ENCODE results near the gene EXD3. TPM values are rescaled to one million over a fixed set of nuclear protein-coding genes. Genes with fewer than 3 reads are reported as not detected.
"Not testable (repeated sequence)": the region's sequence is repeated elsewhere in the genome, so short reads cannot be mapped to it uniquely, and the experiment has no call there.

The EXD3 gene
- total RNA-seq, 1 experiment from 2014 or later = 1.9 TPM

DNA sequence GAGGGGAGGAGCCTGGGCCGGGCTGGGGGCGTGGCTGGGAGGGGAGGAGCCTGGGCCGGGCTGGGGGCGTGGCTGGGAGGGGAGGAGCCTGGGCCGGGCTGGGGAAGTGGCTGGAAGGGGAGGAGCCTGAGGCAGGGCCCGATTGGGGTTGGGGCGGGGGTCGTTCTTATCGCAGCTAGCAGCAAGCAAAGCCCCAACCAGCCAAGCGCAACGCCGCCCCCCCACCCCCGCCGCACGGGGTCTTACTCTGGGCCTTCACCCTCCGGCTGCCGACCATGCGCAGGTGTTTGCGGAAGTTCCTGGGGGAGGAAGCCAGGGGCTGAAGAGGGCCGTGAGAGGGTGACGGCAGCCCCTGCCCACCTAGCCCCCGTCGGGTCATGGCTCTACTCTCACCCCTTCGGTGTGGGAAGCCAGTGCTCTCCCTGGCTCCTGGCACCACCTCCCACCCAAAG, 31.2 kb upstream of the EXD3 start:
- H3K36me3 ChIP-seq = peaks cover 54% of the 10 kb centered on the region

DNA sequence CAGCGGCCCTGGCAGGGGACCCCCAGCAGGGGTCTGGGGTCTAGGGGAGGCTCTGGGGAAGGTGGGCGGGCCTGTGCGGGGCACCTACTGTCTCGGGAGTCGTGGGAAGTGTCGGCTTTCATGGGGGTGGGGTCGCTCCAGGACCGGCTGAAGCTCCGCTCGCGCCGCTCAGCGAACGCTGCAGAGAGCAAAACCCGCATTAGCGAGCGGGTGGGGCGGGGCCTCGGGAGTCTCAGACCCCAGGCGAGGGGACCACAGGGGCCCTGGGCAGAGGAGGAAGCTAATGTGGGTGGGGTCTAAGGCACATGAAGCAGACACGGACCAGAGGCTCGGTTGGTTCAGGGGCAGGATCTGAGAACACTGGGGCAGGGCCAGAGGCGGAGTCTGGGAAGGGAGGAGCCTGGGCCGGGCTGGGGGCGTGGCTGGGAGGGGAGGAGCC, 30.7 kb upstream of the EXD3 start:
- Histone ChIP-seq H3K4me1 (peaks cover 4% of the 10 kb centered on the region; the same call in 1 of the 2 replicates), H3K27ac (no peak overlapping the region), H3K4me3 (no peak overlapping the region), H3K9me3 (replicated peaks) (no peaks in the 10 kb centered on the region), H3K36me3 (peaks cover 55% of the 10 kb centered on the region), H3K27me3 (no peaks in the 10 kb centered on the region)
- DNase-seq = peak; percentile 53 to 56

More for the DNA sequence above, 31.2 kb upstream of the EXD3 start:
- Histone ChIP-seq H3K9me3 (replicated peaks) (no peaks in the 10 kb centered on the region), H3K27ac (no peak overlapping the region), H3K4me3 (no peak overlapping the region), H3K4me1 (peaks cover 4% of the 10 kb centered on the region; the same call in 1 of the 2 replicates), H3K27me3 (no peaks in the 10 kb centered on the region)
- peak in 1 of 2 experiments; percentile 33 for DNase-seq

DNA sequence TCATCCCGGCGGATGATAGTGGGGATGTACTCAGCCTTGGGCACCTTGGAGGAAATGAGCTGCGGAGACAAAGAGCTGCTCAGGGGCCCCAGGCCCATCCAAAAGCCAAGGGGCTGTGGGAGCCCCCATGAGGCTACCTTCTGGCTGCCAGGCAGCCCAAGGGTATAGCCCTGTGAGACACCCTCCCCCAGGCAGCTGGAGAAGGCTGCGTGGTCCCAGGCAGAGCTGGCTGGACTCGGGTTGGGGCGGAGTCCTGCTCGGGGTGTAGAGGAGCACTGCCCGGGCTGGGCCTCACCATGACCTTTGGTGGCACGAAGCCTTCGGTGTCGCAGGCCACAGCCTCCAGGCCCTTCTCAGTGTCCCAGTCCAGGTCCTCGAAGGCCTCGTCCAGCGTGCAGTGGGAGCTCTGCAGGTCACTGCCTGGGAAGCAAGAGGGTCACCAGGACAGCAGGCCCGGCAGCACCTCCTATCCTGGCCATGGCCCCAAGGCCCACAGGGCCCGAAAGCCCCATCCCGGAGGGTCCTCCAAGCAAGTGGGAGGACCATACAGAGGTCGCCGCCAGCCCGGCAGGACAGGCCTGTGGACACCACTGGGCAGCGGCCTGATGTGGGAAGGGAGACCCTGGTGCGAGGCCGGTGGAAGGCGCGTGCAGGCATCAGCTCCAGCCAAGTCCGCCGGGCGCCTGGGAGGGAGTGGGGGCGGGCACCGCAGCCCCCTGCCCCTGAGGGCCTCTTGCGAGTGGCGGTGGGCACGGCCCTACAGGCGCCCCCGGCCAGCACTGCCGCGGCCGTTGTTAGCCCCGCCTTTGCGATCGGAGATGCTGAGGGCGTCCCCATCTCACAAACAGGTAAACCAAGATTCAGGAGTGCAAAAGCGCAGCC, 30.0 kb upstream of the EXD3 start:
- H3K27me3 ChIP-seq = no peaks in the 10 kb centered on the region
- peaks cover 55% of the 10 kb centered on the region for H3K36me3 ChIP-seq
- H3K9me3 ChIP-seq (replicated peaks) = no peaks in the 10 kb centered on the region
- no peak overlapping the region for H3K27ac ChIP-seq
- H3K4me3 ChIP-seq = no peak overlapping the region
- peaks cover under 1% of the 10 kb centered on the region; the same call in 1 of the 2 replicates for H3K4me1 ChIP-seq
- DNase-seq = no peak

DNA sequence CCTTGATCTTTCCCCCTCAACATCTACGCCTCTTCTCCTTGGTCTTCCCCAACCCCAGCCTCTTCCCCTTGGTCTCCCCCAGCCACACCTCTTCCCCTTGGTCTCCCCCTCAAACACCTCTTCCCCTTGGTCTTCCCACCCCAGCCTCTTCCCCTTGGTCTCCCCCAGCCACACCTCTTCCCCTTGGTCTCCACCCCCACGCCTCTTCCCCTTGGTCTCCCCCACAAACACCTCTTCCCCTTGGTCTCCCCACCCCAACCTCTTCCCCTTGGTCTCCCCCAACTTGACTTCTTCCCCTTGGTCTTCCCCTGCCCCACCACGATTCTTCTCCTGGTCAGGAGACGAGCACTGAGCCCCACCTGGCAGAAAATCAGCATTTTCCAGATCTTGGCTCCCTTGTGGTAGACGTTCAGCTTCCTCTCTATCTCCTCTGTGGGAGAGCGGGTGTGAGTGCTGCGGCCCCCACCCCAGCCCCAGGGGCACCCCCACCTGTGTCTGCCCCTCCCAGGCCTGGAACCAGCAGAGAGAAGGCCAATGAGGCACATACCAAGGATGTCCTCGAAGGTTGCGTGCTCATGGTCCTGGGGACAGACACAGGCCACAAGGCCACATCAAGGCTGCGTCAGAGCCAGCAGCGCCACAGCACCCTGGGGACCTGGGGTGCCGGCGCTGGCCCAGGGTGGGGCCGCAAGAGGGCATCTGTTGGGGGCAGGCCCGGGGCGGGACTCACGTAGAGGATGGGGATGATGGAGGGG, 29.2 kb upstream of the EXD3 start:
- no peak overlapping the region for H3K27ac ChIP-seq
- no peak for DNase-seq
- H3K27me3 ChIP-seq = no peaks in the 10 kb centered on the region
- H3K9me3 ChIP-seq (replicated peaks) = no peaks in the 10 kb centered on the region
- H3K4me3 ChIP-seq = no peak overlapping the region
- no peaks in the 10 kb centered on the region for H3K4me1 ChIP-seq
- H3K36me3 ChIP-seq = peaks cover 53% of the 10 kb centered on the region

DNA sequence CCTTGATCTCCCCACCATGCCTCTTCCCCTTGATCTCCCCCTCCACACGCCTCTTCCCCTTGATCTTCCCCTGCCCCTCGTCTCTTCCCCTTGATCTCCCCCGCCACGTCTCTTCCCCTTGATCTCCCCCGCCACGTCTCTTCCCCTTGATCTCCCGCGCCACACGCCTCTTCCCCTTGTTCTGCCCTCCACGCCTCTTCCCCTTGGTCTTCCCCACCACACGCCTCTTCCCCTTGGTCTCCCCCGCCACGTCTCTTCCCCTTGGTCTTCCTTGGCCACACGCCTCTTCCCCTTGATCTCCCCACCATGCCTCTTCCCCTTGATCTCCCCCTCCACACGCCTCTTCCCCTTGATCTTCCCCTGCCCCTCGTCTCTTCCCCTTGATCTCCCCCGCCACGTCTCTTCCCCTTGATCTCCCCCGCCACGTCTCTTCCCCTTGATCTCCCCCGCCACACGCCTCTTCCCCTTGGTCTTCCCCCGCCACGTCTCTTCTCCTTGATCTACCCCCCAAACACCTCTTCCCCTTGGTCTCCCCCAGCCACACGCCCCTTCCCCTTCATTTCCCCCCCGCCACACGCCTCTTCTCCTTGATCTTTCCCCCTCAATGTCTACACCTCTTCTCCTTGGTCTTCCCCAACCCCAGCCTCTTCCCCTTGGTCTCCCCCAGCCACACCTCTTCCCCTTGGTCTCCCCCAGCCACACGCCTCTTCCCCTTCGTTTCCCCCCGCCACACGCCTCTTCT, 28.5 kb upstream of the EXD3 start:
- H3K27ac ChIP-seq; H3K9me3 ChIP-seq (replicated peaks); H3K27me3 ChIP-seq; H3K4me3 ChIP-seq; DNase-seq; H3K4me1 ChIP-seq: not testable (repeated sequence)
- peaks cover 48% of the 10 kb centered on the region for H3K36me3 ChIP-seq

DNA sequence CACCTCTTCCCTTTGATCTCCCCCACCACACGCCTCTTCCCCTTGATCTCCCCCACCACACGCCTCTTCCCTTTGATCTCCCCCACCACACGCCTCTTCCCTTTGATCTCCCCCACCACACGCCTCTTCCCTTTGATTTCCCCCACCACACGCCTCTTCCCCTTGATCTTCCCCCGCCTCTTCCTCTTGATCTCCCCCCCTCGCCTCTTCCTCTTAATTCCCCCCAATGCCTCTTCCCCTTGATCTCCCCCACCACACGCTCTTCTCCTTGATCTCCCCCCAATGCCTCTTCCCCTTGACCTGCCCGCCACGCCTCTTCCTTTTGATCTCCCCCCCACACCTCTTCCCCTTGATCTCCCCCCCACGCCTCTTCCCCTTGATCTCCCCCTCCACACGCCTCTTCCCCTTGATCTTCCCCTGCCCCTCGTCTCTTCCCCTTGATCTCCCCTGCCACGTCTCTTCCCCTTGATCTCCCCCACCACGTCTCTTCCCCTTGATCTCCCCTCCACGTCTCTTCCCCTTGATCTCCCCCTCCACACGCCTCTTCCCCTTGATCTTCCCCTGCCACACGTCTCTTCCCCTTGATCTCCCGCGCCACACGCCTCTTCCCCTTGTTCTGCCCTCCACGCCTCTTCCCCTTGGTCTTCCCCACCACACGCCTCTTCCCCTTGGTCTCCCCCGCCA, 27.7 kb upstream of the EXD3 start:
- H3K9me3 ChIP-seq (replicated peaks); H3K27ac ChIP-seq; DNase-seq; H3K4me1 ChIP-seq; H3K4me3 ChIP-seq; H3K27me3 ChIP-seq: not testable (repeated sequence)
- H3K36me3 ChIP-seq = peaks cover 40% of the 10 kb centered on the region

DNA sequence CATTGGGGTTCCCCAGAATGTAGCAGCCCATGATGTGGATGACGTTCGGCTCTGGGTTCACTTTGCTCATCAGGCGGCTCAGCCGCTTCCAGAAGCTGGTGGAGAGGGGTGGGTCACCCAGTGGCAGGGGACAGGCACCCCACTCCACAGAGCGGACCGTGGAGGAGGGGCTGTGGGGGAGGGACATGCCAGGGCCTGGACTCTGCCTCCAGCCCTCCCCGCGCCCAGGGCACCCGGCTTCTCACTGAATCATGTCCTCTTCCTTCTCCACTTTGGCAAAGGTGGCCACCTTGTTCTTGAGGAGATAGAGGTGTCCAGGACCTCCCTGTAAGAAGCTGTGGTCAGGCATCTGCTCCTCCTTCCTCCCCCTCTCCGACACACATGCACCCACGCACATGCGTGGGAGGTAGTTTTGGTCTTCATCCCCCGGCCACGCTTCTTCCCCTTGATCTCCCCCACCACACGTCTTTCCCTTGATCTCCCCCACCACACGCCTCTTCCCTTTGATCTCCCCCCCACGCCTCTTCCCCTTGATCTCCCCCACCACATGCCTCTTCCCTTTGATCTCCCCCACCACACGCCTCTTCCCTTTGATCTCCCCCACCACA, 27.1 kb upstream of the EXD3 start:
- no peak overlapping the region for H3K27ac ChIP-seq
- DNase-seq = no peak
- peaks cover 5% of the 10 kb centered on the region for H3K4me1 ChIP-seq
- H3K27me3 ChIP-seq = no peaks in the 10 kb centered on the region
- peaks cover 34% of the 10 kb centered on the region for H3K36me3 ChIP-seq
- H3K4me3 ChIP-seq = no peak overlapping the region
- H3K9me3 ChIP-seq (replicated peaks) = no peaks in the 10 kb centered on the region

DNA sequence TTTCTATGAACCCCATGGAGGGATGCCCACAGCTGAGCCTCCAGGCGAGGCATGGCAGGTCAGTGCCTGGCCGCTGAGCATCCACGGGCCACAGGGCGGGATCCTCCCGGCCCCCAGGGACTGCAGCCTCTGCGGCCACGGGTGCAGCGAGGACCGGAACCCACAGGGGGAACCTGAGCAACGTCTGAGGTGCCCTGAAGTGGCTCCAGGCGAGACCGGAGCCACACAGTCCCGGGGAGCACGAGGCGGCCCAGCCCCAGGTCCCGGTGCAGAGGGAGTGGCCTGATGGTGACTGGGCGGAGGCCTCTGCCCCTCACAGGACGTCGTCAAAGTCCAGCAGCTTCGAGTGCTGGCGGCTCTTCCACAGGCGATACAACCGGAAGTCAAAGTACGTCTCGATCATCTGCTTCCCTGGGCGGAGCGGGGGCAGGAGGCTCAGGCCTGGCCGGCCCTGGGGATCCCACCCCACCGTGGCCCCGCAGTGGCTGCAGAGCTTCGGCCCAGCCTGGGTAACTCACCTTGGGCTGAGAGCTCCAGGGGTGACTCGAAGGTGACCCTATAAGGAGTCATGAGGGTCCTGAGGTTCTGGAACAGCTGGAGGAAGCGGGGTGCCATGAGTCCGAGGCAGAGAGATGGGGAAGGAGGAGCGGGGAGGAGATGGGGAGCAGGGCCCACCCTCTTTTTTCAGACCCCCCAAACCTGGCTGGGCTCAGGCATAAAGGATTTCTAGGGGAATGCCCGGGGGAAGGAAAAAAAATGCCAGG, 26.3 kb upstream of the EXD3 start:
- no peak for DNase-seq
- Histone ChIP-seq H3K36me3 (peaks cover 28% of the 10 kb centered on the region), H3K27me3 (no peaks in the 10 kb centered on the region), H3K9me3 (replicated peaks) (no peaks in the 10 kb centered on the region), H3K27ac (no peak overlapping the region), H3K4me1 (peaks cover 7% of the 10 kb centered on the region), H3K4me3 (no peak overlapping the region)

DNA sequence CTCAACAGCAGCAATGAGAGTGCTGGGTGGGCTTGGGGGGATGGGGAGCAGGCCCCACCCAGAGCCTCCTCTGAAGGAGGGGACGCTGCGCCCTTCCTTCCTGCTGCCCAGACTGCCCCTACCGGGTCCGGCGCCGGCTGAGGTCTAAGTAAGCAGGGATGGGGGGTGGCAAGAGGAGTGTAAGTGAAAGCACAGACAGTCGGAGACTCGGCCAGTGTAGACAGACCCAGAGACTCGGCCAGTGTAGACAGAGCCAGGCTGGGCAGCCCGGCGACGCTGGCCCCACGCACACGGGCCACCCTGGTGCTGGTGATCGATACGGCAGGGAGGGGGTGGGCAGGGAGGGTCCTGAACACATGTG, 25.6 kb upstream of the EXD3 start:
- Histone ChIP-seq H3K27ac (no peak overlapping the region), H3K4me1 (peaks cover 7% of the 10 kb centered on the region), H3K9me3 (replicated peaks) (no peaks in the 10 kb centered on the region), H3K36me3 (peaks cover 25% of the 10 kb centered on the region), H3K27me3 (no peaks in the 10 kb centered on the region), H3K4me3 (no peak overlapping the region)
- DNase-seq = no peak

DNA sequence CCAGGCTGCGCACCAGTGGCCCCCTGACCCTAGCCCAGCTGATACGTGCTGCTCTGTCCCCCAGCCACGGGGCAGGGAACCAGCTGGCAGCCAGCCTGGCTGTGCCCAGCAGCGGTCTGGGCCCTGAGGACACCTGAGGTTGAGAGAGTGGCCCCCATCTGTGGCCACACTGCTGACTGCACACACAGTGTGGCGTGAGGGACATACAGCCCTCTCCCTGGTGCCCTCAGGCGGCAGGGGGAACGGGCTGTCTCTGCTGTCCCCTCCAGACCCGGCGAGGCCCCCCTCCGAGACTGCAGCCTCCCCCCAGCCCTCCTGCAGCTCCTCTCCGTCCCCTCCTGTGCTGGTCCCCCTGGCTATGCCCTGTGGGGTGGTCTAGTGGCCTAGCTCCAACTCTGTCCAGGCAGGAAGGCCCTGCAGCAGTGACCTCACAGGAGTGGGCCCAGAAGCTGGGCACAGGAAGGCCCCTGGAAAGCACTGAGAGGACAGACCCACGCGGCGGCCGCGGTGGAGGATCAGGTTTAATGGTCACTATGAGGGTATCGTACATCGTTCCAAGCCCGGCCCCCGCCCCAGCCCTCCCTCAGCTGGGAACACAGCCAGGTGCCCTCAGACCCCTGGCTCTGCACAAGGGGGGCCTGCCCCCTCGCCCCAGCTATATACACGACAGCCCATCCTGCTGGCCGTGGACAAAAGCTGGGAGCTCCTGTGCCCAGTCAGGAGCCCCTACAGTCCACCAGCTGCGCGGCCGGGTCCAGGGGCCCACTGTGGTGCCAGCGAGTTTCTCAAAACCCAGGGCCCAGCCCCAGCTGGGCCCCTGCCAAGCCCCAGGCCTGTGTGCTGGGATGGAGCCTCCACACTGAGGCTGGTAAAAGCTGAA, 25.0 kb upstream of the EXD3 start:
- Histone ChIP-seq H3K9me3 (replicated peaks) (no peaks in the 10 kb centered on the region), H3K4me3 (no peak overlapping the region), H3K27me3 (no peaks in the 10 kb centered on the region), H3K27ac (no peak overlapping the region), H3K4me1 (peaks cover 7% of the 10 kb centered on the region), H3K36me3 (peaks cover 18% of the 10 kb centered on the region; the same call in 1 of the 2 replicates)
- no peak for DNase-seq

DNA sequence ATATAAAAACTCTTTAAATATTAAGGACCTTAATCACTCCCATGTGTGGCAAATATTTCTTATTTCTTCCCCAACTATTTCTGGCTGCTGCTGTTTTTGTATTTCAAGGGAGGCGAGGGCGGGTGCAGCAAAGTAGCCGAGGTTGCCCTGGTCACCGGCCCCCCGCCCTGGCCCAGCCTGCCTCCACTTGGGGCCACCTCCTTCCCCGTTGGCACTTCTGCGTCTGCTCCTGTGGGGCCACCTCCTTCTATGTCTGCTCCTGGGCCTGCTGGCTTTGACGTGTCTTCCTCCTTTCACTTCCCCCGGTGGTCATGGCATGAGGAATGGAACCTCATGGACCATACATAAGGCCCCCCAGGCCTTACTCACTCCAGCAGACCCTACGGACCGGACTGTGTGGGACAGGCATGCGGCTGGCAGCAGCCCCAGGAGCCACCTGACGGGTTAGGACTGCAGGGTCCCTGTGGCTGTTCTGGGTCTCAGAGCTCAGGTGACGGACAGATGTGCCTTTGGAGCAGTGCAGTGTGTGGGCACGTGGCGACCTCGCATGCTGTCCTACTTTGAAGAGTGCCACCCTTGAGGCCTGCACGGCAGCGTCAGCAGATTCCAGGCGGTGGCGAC, 24.0 kb upstream of the EXD3 start:
- Histone ChIP-seq H3K27ac (no peak overlapping the region), H3K27me3 (no peaks in the 10 kb centered on the region; the same call in 1 of the 2 replicates), H3K4me1 (peaks cover 10% of the 10 kb centered on the region), H3K4me3 (no peak overlapping the region), H3K36me3 (0 out of 2 replicates have a peak, but pooled peaks cover 11% of the 10 kb centered on the region), H3K9me3 (replicated peaks) (0 out of 2 replicates have a peak, but pooled peaks cover 2% of the 10 kb centered on the region)
- DNase-seq = no peak

DNA sequence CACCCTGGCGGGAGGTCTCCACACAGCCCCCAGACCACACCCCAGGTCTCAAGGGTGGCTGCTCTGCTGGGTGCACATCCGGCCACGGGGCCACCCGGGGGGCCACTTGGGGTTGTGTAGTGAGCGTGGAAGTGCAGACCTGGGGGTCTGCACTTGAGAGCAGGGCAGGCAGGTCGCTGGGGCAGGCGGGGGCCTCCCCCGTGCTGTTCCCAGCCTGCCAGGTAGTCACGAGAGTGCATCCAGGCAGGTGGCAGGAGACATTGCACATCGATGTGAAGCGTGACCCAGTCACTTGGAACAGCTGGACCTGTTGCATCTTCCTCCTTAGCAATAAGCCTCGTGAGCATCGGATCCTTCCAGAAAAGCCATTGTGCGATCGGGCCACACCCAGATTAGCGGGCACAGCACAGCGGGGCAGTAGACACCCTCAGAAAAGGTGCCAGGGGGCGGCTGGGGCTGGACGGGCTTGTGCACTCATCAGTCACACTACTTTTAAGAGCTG, 23.0 kb upstream of the EXD3 start:
- no peak overlapping the region for H3K27ac ChIP-seq
- H3K4me3 ChIP-seq = no peak overlapping the region
- 0 out of 2 replicates have a peak, but pooled peaks cover 11% of the 10 kb centered on the region for H3K36me3 ChIP-seq
- peaks cover 10% of the 10 kb centered on the region for H3K4me1 ChIP-seq
- no peaks in the 10 kb centered on the region; the same call in 1 of the 2 replicates for H3K27me3 ChIP-seq
- H3K9me3 ChIP-seq (replicated peaks) = 0 out of 2 replicates have a peak, but pooled peaks cover 2% of the 10 kb centered on the region
- DNase-seq = no peak

Data from SJCRH30 (cell line).